GM21367 (cell line): ENCODE results near the gene ANKZF1.

Experiments used
- ATAC-seq: cut with Tn5 transposase; IDR thresholded peaks from one replicate; pipeline ENCODE4 v1.9.1; 2021; ENCODE audit not compliant: unreplicated experiment

Gene ANKZF1

GRCh38 chr2:219207134-219207883, 22.3 kb upstream of the ANKZF1 start:
- ATAC-seq: no peak

- no peak for ATAC-seq
These were observed 21.5 kb upstream of the ANKZF1 start for GRCh38 chr2:219207884-219208740.

GRCh38 chr2:219209236-219210195, 20.1 kb upstream of the ANKZF1 start:
- ATAC-seq: no peak

- no peak for ATAC-seq
These were observed 19.3 kb upstream of the ANKZF1 start for GRCh38 chr2:219210196-219210885.

- no peak for ATAC-seq
These were observed 18.7 kb upstream of the ANKZF1 start for GRCh38 chr2:219210886-219211362.

- no peak for ATAC-seq
These were observed 16.6 kb upstream of the ANKZF1 start for GRCh38 chr2:219213026-219213415.

GRCh38 chr2:219213486-219214071, 16.0 kb upstream of the ANKZF1 start:
- no peak for ATAC-seq

- ATAC-seq: no peak
These were observed 15.5 kb upstream of the ANKZF1 start for GRCh38 chr2:219214141-219214540.

- no peak for ATAC-seq
These were observed 14.8 kb upstream of the ANKZF1 start for GRCh38 chr2:219214786-219215185.

GRCh38 chr2:219215871-219216534, 13.6 kb upstream of the ANKZF1 start:
- no peak for ATAC-seq

- no peak for ATAC-seq
These were observed 13.1 kb upstream of the ANKZF1 start for GRCh38 chr2:219216535-219216915.

- ATAC-seq: peak; percentile 3
These were observed 11.3 kb upstream of the ANKZF1 start for GRCh38 chr2:219218217-219218731.

GRCh38 chr2:219218732-219219701, 10.6 kb upstream of the ANKZF1 start, which contains the start of gene ABCB6:
ABCB6 (minus strand) TSS chr2:219218958; CDS start chr2:219218673, 285 bp downstream.
- peak; percentile 71 for ATAC-seq

- no peak for ATAC-seq
These were observed 9.6 kb upstream of the ANKZF1 start for GRCh38 chr2:219219784-219220532.

GRCh38 chr2:219220652-219221402, 8.8 kb upstream of the ANKZF1 start:
- ATAC-seq: no peak

GRCh38 chr2:219221957-219222518, 7.6 kb upstream of the ANKZF1 start:
- no peak for ATAC-seq
